C4-2B (cell line): ENCODE data around the gene ANKRD62.

Experiments used
- CTCF ChIP-seq: fragments of 450-650 bp; conservative IDR thresholded peaks from 2 replicates; pipeline ENCODE4 v1.5.1; 2017; ENCODE audit warnings: mild to moderate bottlenecking
- ZFX ChIP-seq: fragments of 450-650 bp; IDR thresholded peaks from 2 replicates; pipeline ENCODE4 v1.6.1; 2017

- TF ChIP-seq CTCF = no peak
- TF ChIP-seq ZFX = no peak
These were observed 7.4 kb upstream of the ANKRD62 start for GRCh38 chr18:12086249-12086648.
